D721Med (cell line): ENCODE data around the gene CNTN4.

ENCODE experiments used
- DNase-seq: peaks from one replicate; pipeline ENCODE4 v3.0.0; 2011; ENCODE audit warnings: low spot score; ENCODE audit not compliant: insufficient read length
- FAIRE-seq: peaks from 2 replicates; lab custom pipeline; 2011; peaks lifted over from hg19 to GRCh38; lab: Jason Lieb, UNC
- CTCF ChIP-seq: IDR thresholded peaks from 2 replicates; pipeline ENCODE4 v1.5.1; 2012; ENCODE audit warnings: mild to moderate bottlenecking, control low read depth; ENCODE audit not compliant: insufficient read depth; ENCODE audit errors: missing control alignments

CNTN4 gene

GRCh38 chr3:2212206-2212605, 113.5 kb downstream of the CNTN4 start:
- FAIRE-seq (no peak), DNase-seq (no peak)
- TF ChIP-seq CTCF = no peak

GRCh38 chr3:2218375-2218774, 119.7 kb downstream of the CNTN4 start:
- no peak for TF ChIP-seq CTCF
- no peak for DNase-seq
- FAIRE-seq = no peak

- TF ChIP-seq CTCF = no peak
- FAIRE-seq = no peak
Observed at GRCh38 chr3:2218816-2219215, 120.2 kb downstream of the CNTN4 start.

GRCh38 chr3:2236203-2236602, 137.5 kb downstream of the CNTN4 start:
- FAIRE-seq = no peak
- DNase-seq = no peak
- no peak for TF ChIP-seq CTCF

More at GRCh38 chr3:2218816-2219215, 120.2 kb downstream of the CNTN4 start:
- no peak for DNase-seq

- no peak for FAIRE-seq
Observed at GRCh38 chr3:2244137-2244536, 145.5 kb downstream of the CNTN4 start.

GRCh38 chr3:2246873-2247648, 148.4 kb downstream of the CNTN4 start:
- FAIRE-seq = peak; percentile 89
- no peak for TF ChIP-seq CTCF
- DNase-seq = no peak

More at GRCh38 chr3:2244137-2244536, 145.5 kb downstream of the CNTN4 start:
- no peak for DNase-seq
- TF ChIP-seq CTCF = no peak

GRCh38 chr3:2247831-2248230, 149.2 kb downstream of the CNTN4 start:
- no peak for DNase-seq
- FAIRE-seq = no peak
- TF ChIP-seq CTCF = no peak
